ENCODE data around the gene MOB2. TPM values are rescaled to one million over a fixed set of nuclear protein-coding genes. Genes with fewer than 3 reads are reported as not detected.

The MOB2 gene
- total RNA-seq, 1 experiment from 2014 or later: 22.7 TPM

DNA sequence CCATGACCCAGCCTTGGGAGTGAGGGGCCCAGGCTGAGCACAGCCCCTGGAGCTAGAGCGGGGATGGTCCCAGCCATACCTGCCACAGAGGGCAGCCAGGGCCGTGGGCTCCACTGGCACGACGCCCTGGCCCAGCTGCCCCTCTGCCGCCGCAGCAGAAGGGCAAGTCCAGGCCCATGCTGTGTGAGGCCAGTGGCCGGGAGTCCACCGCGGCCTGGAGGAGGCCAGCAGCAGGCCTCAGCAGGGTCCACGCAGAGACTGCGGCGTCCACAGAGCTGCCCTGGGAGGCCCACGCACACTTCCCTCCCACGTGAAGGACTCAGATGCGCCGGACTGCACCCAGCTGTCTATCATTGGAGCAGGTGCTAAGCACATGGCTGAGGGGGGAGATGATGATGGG lies 23.5 kb downstream of the MOB2 start:
- Histone ChIP-seq H3K9ac (ENCODE audit: extremely low read depth, insufficient read length, low read length) (no peak overlapping the region), H2BK12ac (ENCODE audit: insufficient read length, low read depth, low read length) (no peak overlapping the region), H3K14ac (ENCODE audit: insufficient read depth, low read length) (no peak overlapping the region), H2BK15ac (ENCODE audit: low read depth, low read length) (no peak overlapping the region), H3K4ac (ENCODE audit: low read depth, low read length) (no peak overlapping the region), H3K23ac (ENCODE audit: insufficient read length, low read depth, low read length) (no peak overlapping the region), H3K27ac (ENCODE audit: insufficient read length, low read depth, low read length) (no peak overlapping the region), H3K4me2 (ENCODE audit: insufficient read depth, insufficient read length, low read length) (no peak overlapping the region), H4K20me1 (ENCODE audit: control insufficient read depth, insufficient read depth, insufficient read length) (no peaks in the 10 kb centered on the region), H4K91ac (ENCODE audit: insufficient read length, low read depth, low read length) (no peak overlapping the region), H3K79me1 (ENCODE audit: insufficient read depth, low read depth, low read length, poor library complexity, severe bottlenecking) (no peaks in the 10 kb centered on the region), H3T11ph (ENCODE audit: low read length) (no peak overlapping the region), H3K18ac (ENCODE audit: insufficient read length, low read depth, low read length) (no peak overlapping the region), H3K23me2 (ENCODE audit: insufficient read length, low read depth, low read length, poor library complexity, severe bottlenecking) (no peaks in the 10 kb centered on the region), H3K56ac (ENCODE audit: insufficient read length, low read depth, low read length) (no peak overlapping the region), H2BK5ac (ENCODE audit: insufficient read length, low read length) (no peak overlapping the region), H3K4me1 (ENCODE audit: insufficient read depth, low read length) (no peaks in the 10 kb centered on the region), H4K5ac (ENCODE audit: insufficient read length, low read depth, low read length) (no peak overlapping the region), H4K8ac (replicated peaks; ENCODE audit: insufficient read length, low read depth, low read length) (no peak overlapping the region), H2AK5ac (ENCODE audit: insufficient read length, low read length) (no peak overlapping the region), H3K79me2 (ENCODE audit: insufficient read depth, low read length) (no peaks in the 10 kb centered on the region), H2BK20ac (ENCODE audit: low read depth, low read length, poor library complexity, severe bottlenecking) (no peak overlapping the region), H2BK120ac (ENCODE audit: low read depth, low read length, poor library complexity, severe bottlenecking) (no peak overlapping the region), H3K27me3 (ENCODE audit: insufficient read depth, low read length) (no peaks in the 10 kb centered on the region), H3K9me3 (ENCODE audit: control insufficient read depth, low read depth, low read length) (no peaks in the 10 kb centered on the region), H2AFZ (ENCODE audit: low read length) (no peak overlapping the region)
- DNase-seq: no peak
- Mint-ChIP-seq H3K27ac (no peak overlapping the region), H3K9me3 (no peaks in the 10 kb centered on the region), H3K36me3 (ENCODE audit: insufficient read depth in 1 of 3, low read depth in 3 of 3) (peaks cover 2 to 6% (median 5%) of the 10 kb centered on the region in 3 experiments; a peak in 1 of 7 replicates), H3K4me1 (peaks cover 3 to 13% of the 10 kb centered on the region in 2 experiments; a peak in 3 of 4 replicates), H3K4me3 (no peak overlapping the region), H3K27me3 (ENCODE audit: low read depth) (no peaks in the 10 kb centered on the region; the same call in 1 of the 2 replicates)
- no CpG with 5 or more reads among the region's 16 CpGs for WGBS (ENCODE audit: extremely low coverage, insufficient read length, low lambda C conversion rate)
- TF ChIP-seq, protein P1, sequence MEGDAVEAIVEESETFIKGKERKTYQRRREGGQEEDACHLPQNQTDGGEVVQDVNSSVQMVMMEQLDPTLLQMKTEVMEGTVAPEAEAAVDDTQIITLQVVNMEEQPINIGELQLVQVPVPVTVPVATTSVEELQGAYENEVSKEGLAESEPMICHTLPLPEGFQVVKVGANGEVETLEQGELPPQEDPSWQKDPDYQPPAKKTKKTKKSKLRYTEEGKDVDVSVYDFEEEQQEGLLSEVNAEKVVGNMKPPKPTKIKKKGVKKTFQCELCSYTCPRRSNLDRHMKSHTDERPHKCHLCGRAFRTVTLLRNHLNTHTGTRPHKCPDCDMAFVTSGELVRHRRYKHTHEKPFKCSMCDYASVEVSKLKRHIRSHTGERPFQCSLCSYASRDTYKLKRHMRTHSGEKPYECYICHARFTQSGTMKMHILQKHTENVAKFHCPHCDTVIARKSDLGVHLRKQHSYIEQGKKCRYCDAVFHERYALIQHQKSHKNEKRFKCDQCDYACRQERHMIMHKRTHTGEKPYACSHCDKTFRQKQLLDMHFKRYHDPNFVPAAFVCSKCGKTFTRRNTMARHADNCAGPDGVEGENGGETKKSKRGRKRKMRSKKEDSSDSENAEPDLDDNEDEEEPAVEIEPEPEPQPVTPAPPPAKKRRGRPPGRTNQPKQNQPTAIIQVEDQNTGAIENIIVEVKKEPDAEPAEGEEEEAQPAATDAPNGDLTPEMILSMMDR (conservative IDR thresholded peaks at IDR 0.05): no peak
